Urinary bladder (tissue), 4 donors: ENCODE data around the gene HOXA10. TPM values are rescaled to one million over a fixed set of nuclear protein-coding genes. Genes with fewer than 3 reads are reported as not detected.

Experiments
- DNase-seq: peaks from one replicate; pipeline ENCODE4 v3.0.0-alpha.2; 2015; ENCODE audit errors: extremely low spot score
- H3K27ac ChIP-seq: one replicate; pipeline ENCODE4 v1.5.1; 2013; ENCODE audit warnings: low read depth, mild to moderate bottlenecking, moderate library complexity
- H3K36me3 ChIP-seq: one replicate; pipeline ENCODE4 v1.6.1; 2013; ENCODE audit warnings: mild to moderate bottlenecking, moderate library complexity; ENCODE audit not compliant: insufficient read depth
- H3K4me1 ChIP-seq: one replicate; pipeline ENCODE4 v1.6.1; 2013; ENCODE audit warnings: mild to moderate bottlenecking, moderate library complexity; ENCODE audit not compliant: insufficient read depth
- H3K4me3 ChIP-seq: one replicate; pipeline ENCODE4 v1.5.1; 2013; ENCODE audit warnings: low read depth, low read length
- WGBS: extraction: QIAGEN DNeasy Blood & Tissue Kit; methylation state at CpG from one replicate; pipeline ENCODE4 v1.1.7; 2013; 5-methylcytosine and 5-hydroxymethylcytosine counted together
- polyA plus RNA-seq: library from polyadenylated mRNA; stranded (reverse); fragments of 200-250 nt; gene quantifications from one replicate; pipeline ENCODE4 v1.2.3, GENCODE V29; 2013
- total RNA-seq: library from RNA; depleted of rRNA; stranded (reverse); fragments of >200 nt; gene quantifications from one replicate; pipeline ENCODE4 v1.2.3, GENCODE V29; 2014
- donor health status: healthy with polysubstance abuse.
- donor health status: healthy.

The HOXA10 gene
- total and polyA plus RNA-seq, 2 donors: 23.2 to 44.9 TPM

DNA sequence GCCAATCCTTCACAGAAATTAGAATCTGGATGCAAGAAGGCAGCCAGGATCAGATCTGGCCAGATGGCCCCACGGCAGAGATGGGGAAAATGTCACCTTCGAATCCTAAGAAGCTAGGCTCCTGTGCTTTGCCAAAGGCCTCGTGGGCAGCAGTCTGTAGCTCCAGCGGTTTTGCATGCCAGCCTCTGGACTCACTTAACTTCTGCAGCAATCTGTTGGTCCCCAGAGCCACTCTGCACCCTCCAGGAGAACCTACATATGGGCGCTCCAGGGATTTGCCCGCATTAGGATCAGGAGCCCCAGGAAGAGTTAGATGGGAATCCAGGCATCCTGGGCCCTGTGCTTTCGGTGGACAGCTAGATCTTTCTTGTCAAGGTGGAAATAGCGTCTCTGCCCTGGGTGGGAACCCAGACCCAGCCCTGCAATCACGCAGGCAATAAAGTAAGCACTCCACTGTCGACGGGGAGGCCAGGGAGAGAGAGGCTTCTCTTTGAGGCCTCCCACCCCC, 35.9 kb upstream of the HOXA10 start:
- H3K27ac ChIP-seq: no peak overlapping the region
- H3K36me3 ChIP-seq: no peaks in the 10 kb centered on the region
- no peaks in the 10 kb centered on the region for H3K4me1 ChIP-seq
- H3K4me3 ChIP-seq: no peak overlapping the region
- WGBS: 60% methylated on average over 11 of the region's 11 CpGs
- DNase-seq: no peak

DNA sequence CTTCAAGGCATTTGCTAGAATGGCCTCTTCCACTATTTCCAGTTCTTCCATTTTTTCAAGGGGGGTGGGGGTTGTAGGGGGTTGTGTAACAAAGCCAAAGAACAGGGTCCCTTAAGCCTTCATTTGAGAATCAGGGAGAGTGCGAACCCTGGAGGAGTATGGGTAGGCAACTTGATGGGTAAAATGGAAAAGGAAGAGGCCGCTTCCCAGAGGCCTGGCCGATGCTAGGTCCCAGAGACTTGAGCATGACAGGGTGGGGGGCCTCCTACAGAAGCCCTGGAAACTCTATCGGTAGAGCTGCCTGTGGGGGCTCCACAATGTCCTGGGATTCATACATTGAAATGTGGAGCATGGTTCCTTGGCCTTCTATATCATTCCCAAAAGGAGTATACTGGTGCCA, 34.9 kb upstream of the HOXA10 start:
- Histone ChIP-seq H3K4me3 (no peak overlapping the region), H3K27ac (no peak overlapping the region), H3K4me1 (no peaks in the 10 kb centered on the region), H3K36me3 (no peaks in the 10 kb centered on the region)
- no peak for DNase-seq
- WGBS: 91% methylated on average over 4 of the region's 4 CpGs

DNA sequence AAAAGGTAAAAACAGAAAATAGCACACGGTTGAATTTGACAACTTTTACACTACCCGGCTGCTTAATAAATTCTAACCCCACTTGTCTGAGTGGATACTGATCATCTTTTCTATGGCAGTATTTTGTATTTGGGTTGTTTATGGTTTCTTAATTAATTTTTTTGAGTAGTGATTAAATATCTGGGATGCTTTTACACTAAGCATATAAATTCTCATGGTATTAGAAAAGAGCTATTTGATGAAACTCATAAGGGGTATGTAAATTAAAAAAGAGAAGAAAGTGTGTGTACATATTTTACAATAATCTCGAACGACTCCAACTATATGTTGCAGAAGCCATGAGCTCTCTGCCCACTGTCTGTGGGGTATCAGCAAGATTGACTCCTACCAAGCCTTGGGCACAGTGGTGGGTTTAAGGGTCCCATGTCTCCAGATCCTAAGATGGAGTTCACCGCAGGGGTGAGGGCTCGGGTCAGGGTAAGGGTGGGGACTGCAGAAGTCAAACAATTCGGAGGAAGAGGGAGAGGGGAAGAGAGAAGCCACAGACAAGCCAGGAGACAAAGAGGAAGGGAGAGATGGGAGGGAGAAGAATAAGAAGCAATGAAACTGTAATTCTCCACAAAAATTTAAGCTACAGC, 33.3 kb upstream of the HOXA10 start:
- H3K4me3 ChIP-seq: no peak overlapping the region
- H3K4me1 ChIP-seq: no peaks in the 10 kb centered on the region
- H3K36me3 ChIP-seq: no peaks in the 10 kb centered on the region
- WGBS: 67% methylated on average over 7 of the region's 7 CpGs
- no peak for DNase-seq
- H3K27ac ChIP-seq: no peak overlapping the region

DNA sequence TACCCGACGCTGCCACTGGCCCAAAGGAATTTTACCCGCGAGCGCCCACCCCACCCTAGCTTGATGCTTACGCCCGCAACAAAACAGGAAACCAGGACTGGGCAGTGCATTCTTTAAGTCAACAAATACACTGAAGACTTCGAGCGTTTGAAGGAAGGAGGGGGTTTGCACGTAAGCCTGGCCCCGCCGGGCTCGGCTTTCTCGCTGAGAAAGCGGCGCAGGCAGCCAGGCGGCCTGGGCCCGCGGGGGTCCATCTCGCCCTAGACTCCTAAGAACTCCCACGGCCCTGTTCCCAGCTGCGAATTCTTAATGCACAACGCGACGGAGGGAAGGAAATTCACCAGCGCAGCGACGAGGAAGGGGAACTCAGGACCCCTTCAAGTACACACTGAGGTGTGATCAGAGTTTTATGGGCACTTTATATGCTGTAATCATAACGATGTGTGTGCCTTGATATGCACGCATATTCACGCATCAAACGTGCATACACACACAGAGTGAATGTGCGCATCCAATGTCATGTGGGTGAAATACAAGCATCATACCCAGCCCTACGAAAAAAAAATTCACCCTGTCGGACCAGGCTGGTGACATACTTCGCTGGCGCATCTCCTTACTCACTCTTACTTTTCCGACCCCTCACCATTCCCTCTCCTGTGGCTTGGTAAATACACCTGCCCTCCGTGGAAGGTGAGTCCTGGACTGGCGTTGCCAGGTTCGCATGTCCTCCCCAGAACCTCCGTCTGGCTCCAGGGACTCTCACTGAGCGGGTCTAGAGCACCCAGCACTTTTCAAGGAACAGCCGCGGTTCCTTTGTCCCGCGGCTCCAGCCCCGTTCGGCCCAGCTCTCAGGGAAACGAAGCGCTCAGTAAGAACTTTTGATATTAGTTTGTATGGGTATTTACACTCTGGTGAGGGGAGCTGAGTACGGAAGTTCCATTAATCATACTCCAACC, 31.5 kb upstream of the HOXA10 start:
- WGBS: 34% methylated on average over 52 of the region's 52 CpGs
- H3K27ac ChIP-seq: peak overlapping the region; percentile 91
- peak overlapping the region; percentile 41 for H3K4me3 ChIP-seq
- H3K36me3 ChIP-seq: no peaks in the 10 kb centered on the region
- DNase-seq: no peak
- no peaks in the 10 kb centered on the region for H3K4me1 ChIP-seq

DNA sequence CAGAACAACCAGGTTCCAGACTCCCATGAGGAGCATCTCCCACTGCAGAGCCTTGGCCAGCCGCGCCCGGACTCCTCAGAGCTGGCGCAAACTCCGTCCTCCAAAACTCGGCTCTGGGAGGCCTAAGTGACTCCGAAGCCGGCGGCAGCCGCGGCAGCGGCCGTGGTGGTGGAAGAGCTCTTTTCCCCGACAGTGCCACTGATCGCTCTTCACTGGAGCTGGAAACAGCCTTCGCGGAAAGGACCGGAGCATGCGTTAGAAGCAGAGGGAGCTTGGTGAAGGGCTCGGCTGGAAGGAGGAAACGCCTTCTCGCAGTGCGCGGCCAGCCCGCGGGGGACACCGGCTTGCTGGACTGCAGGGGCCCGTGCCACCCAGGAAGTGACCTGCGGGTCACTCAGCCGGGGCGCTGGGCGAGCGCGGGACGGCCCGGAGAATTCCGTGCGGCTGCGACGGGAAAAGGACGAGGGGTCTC, 30.8 kb upstream of the HOXA10 start:
- Histone ChIP-seq H3K4me3 (peak overlapping the region; percentile 41), H3K36me3 (no peaks in the 10 kb centered on the region), H3K27ac (peak overlapping the region; percentile 91), H3K4me1 (no peaks in the 10 kb centered on the region)
- no peak for DNase-seq
- WGBS: 2% methylated on average over 41 of the region's 41 CpGs

DNA sequence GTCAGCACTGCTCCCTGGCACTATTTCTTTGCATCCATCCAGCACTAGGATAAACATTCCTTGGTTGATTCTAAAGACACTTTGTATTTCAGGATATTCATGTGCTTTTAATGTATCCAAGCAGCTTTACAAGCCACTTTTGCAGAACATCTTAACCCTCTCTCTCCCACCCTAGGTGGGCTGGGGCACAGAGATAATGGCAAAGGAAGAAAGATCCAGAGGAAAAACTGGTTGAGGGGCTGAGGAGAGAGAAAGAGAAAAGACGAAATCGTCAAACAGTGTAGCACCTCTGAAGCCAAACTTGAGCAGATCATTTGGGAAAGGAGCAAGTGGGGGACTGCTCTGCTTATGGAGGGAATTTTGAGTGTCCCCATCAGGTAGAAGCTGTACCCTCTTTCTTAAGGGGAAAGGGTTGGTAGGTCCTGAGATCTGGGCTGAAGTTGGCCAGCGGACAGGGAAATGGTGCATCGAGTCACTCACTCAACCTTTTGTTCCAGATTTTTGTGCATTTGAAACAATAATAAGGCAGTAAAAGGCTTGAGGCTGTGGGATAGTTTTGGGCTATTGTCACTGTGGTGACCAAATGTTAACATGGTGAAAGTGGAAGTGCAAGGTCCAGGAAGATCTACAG, 30.0 kb upstream of the HOXA10 start:
- WGBS: 37% methylated on average over 4 of the region's 4 CpGs
- no peaks in the 10 kb centered on the region for H3K4me1 ChIP-seq
- DNase-seq: no peak
- peak overlapping the region; percentile 91 for H3K27ac ChIP-seq
- H3K4me3 ChIP-seq: peak overlapping the region; percentile 41
- H3K36me3 ChIP-seq: no peaks in the 10 kb centered on the region

DNA sequence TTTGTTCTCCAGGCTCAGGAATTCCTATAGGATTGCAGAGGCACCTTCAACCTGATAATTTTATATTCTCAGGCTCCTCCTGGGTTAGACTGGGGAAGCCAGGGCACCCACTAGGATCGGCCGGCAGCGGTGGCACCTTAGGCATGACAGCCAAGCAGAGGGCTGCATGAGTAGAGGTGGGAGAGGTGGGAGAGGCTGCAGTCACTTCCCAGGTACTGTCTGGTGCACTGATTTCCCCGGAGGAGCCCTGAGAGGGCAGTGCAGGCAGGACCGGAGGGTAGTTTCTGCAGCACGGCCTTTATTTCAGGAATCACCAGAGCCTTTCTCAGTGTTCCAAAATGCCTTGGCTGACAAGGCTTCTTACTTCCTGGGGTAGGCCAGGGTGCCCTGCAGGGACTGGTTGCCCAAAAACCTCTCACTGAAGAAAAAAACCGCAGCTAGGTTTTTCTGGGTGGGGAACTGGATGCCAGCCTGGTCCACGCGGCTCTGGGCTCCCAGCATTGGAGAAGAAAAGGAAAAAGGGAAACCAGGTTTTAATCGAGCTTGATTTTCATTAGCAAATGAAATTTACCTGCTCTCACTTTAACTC, 29.3 kb upstream of the HOXA10 start:
- Histone ChIP-seq H3K36me3 (no peaks in the 10 kb centered on the region), H3K4me1 (no peaks in the 10 kb centered on the region), H3K4me3 (peak overlapping the region; percentile 41), H3K27ac (peak overlapping the region; percentile 91)
- 22% methylated on average over 10 of the region's 10 CpGs for WGBS
- no peak for DNase-seq

DNA sequence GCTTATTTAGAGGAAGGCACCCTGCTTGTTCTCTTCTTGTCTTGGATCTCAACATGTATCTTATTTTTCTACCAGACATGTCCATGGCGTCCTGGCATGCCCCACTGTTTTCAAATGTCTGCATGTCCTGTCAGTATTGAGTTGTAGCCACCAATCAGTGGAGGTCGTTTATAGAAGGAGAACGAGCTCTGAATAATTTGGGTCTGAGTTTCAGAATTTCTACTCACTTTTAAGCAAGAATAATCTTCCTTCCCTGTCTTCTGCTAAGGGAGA, 28.7 kb upstream of the HOXA10 start:
- no peak overlapping the region for H3K27ac ChIP-seq
- WGBS: 17% methylated on average over 3 of the region's 3 CpGs
- H3K4me1 ChIP-seq: no peaks in the 10 kb centered on the region
- DNase-seq: no peak
- H3K4me3 ChIP-seq: no peak overlapping the region
- no peaks in the 10 kb centered on the region for H3K36me3 ChIP-seq

DNA sequence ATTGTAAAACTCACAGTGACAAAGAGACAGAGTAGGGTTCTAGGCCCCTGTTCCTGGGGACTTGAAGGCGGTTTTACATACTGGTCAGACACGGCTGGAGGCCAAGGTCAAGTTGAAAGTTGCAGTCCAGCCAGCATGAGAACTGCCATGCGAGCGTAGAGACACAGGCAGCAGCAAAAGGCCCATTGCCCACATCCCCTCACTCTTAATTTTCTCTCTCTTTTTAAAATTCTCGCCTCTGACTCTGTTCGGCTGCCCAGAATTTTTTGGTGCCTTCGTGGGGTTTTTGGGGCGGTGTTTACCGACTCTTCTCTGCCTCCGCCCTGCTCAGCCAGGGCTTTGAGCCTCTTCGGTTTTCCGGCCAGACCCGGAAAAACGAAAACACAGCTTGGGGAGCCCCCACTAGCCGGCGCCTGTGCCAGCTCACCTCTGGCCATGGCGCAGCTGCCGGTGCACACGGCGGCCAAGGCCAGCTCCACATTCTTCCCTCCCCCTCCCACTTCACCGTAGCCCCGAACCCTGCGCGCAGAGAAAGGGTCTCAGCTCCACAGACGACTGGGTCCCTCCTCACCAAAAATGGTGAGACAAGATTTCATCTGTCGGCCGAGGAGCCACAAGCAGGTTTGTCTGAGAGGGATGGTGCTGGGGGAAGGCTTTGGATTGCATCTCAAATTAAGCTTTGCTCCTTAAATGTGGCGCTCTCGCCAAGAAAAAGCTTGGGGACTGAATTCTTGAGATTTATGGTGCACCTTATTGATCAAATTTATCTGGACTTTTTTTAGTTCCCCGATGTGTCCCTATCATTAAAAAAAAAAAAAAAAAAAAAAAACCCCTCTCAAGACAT, 28.1 kb upstream of the HOXA10 start:
- Histone ChIP-seq H3K4me3 (peak overlapping the region; percentile 87), H3K36me3 (no peaks in the 10 kb centered on the region), H3K4me1 (no peaks in the 10 kb centered on the region), H3K27ac (peak overlapping the region; percentile 85)
- no peak for DNase-seq
- 11% methylated on average over 30 of the region's 30 CpGs for WGBS

DNA sequence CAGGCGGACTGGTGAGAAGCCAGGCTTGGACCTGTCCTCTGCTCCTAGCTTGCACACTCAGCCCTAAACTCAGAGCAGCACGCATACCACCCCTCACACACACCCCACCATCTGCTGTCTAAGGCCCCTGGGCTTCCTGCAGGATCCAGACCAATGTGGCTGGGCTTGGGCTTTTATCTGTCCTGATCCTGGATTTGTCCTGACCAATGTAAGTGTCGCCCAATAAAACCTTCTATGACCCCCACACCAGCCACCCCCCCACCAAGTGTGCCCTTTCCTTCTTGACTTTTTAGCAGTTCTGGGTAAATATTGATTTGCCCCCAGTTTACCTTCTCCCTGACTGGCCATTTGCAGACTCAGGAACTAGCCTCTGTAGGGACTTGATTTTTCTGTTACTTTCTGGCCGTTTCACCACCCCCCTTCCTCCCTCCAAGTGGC, 27.5 kb upstream of the HOXA10 start:
- DNase-seq: no peak
- WGBS: 11% methylated on average over 4 of the region's 4 CpGs
- H3K36me3 ChIP-seq: no peaks in the 10 kb centered on the region
- peak overlapping the region; percentile 87 for H3K4me3 ChIP-seq
- no peaks in the 10 kb centered on the region for H3K4me1 ChIP-seq
- peak overlapping the region; percentile 85 for H3K27ac ChIP-seq

DNA sequence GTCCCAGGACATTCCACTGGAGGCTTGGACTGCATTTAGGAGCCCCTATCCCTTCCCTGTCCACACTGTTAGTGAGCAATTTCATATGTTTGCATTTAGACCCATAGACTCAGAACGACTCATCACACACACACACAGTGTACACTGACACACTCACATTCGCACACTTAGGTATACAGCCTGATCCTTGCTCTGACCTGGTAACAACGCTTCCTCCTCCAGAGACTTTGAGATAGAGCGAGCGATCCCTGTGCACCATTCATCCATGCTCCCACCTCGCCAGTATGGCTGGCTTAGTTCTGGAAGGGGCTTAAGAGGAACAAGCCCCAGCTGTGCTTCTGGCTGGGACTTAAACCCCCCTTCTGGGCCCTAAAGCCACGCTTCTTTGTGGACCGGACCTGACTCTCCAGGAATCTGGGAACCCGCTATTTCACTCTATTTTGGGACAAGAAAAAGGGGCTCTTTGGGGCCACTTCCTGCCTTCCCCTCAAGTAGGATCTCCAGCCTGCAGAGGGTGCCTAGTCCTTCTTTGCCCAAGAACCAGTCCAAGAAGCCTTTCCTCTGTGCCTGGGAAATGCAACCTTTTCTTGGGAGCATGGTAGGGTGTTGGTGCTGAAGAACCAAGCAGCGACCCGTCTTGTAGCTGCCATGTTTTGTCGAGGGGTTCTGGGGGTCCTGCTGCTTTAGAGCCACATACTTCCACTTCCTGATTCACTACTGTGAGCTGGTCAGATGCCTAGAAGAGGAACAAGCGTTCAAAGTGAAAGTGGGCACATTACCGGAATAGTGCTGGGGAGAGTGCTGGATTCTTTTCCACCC, 26.9 kb upstream of the HOXA10 start:
- WGBS: 10% methylated on average over 14 of the region's 14 CpGs
- H3K4me3 ChIP-seq: peak overlapping the region; percentile 87
- peak overlapping the region; percentile 85 for H3K27ac ChIP-seq
- no peaks in the 10 kb centered on the region for H3K4me1 ChIP-seq
- no peak for DNase-seq
- H3K36me3 ChIP-seq: no peaks in the 10 kb centered on the region
